RWPE2 (cell line): ENCODE measurements around the gene STARD13.
"Not testable (repeated sequence)": the region's sequence is repeated elsewhere in the genome, so short reads cannot be mapped to it uniquely, and the experiment has no call there.

Experiments used
- ATAC-seq: fragments of 200-7000 bp; cut with Tn5 transposase; 3 replicates; pipeline ENCODE4 v1.9.1; 2021; ENCODE audit warnings: low read depth
- DNase-seq: peaks from one replicate; pipeline ENCODE4 v3.0.0-alpha.2; 2020; ENCODE audit warnings: low spot score
- H3K27ac ChIP-seq: fragments of 450-650 bp; 2 replicates; pipeline ENCODE4 v1.5.1; 2017; ENCODE audit warnings: mild to moderate bottlenecking; ENCODE audit not compliant: poor library complexity, severe bottlenecking
- H3K27me3 ChIP-seq: fragments of 250-450 bp; sonication (Bioruptor Pico); 2 replicates; pipeline ENCODE4 v1.5.1; 2021; ENCODE audit warnings: mild to moderate bottlenecking, moderate library complexity; ENCODE audit not compliant: insufficient read depth, poor library complexity, severe bottlenecking
- H3K36me3 ChIP-seq: fragments of 250-450 bp; sonication (Bioruptor Pico); 2 replicates; pipeline ENCODE4 v1.5.1; 2020; ENCODE audit warnings: low read depth, mild to moderate bottlenecking, moderate library complexity
- H3K4me1 ChIP-seq: fragments of 250-450 bp; sonication (Bioruptor Pico); 2 replicates; pipeline ENCODE4 v1.5.1; 2021; ENCODE audit warnings: mild to moderate bottlenecking, moderate library complexity; ENCODE audit not compliant: insufficient read depth, poor library complexity, severe bottlenecking
- H3K4me3 ChIP-seq: fragments of 250-450 bp; sonication (Bioruptor Pico); 2 replicates; pipeline ENCODE4 v1.5.1; 2021; ENCODE audit warnings: mild to moderate bottlenecking, moderate library complexity; ENCODE audit not compliant: severe bottlenecking
- H3K9me3 ChIP-seq: fragments of 250-450 bp; sonication (Bioruptor Pico); 2 replicates; pipeline ENCODE4 v1.5.1; 2021; ENCODE audit warnings: mild to moderate bottlenecking, moderate library complexity; ENCODE audit not compliant: severe bottlenecking
- TF ChIP-seq, protein P1 (sequence below): fragments of 450-650 bp; IDR thresholded peaks from one replicate; pipeline ENCODE4 v1.5.1; 2017; ENCODE audit warnings: mild to moderate bottlenecking, moderate library complexity; ENCODE audit not compliant: poor library complexity, severe bottlenecking

The STARD13 gene

DNA sequence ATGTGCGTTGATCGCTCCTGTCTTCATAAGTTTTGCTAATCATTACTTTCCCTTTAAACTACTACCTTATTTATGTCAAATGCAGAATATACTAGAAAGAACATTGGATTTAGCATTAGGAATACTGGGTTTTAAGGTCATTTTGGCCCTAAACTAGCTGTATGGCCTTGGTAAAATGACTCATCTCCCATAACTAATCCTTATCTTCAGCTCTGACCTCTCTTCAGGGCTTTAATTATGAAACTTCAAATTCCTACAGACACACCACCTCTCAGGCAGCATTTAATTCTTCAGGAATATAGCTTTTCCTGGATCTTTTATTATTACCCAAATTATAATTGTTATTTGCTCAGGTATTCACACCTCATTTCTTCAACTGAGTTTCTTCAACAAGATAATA lies 121.2 kb downstream of the STARD13 start:
- Histone ChIP-seq H3K27me3 (no peaks in the 10 kb centered on the region), H3K4me3 (no peak overlapping the region), H3K27ac (no peak overlapping the region), H3K9me3 (no peaks in the 10 kb centered on the region), H3K4me1 (peaks cover 10% of the 10 kb centered on the region), H3K36me3 (peaks cover 63% of the 10 kb centered on the region)
- ATAC-seq (no peak), DNase-seq (no peak)
- TF ChIP-seq, protein P1, sequence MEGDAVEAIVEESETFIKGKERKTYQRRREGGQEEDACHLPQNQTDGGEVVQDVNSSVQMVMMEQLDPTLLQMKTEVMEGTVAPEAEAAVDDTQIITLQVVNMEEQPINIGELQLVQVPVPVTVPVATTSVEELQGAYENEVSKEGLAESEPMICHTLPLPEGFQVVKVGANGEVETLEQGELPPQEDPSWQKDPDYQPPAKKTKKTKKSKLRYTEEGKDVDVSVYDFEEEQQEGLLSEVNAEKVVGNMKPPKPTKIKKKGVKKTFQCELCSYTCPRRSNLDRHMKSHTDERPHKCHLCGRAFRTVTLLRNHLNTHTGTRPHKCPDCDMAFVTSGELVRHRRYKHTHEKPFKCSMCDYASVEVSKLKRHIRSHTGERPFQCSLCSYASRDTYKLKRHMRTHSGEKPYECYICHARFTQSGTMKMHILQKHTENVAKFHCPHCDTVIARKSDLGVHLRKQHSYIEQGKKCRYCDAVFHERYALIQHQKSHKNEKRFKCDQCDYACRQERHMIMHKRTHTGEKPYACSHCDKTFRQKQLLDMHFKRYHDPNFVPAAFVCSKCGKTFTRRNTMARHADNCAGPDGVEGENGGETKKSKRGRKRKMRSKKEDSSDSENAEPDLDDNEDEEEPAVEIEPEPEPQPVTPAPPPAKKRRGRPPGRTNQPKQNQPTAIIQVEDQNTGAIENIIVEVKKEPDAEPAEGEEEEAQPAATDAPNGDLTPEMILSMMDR, result no peak

DNA sequence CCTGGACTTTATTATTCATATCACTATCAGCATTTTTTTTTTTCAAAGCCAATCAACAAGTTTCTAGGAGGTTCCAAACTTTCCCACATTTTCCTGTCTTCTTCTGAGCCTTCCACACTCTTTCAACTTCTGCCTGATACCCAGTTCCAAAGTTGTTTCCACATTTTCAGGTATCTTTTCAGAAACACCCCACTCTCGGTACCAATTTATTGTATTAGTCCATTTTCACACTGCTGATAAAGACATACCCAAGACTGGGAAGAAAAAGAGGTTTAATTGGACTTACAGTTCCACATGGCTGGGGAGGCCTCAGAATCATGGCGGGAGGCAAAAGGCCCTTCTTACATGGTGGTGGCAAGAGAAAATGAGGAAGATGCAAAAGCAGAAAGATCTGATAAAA lies 122.8 kb downstream of the STARD13 start:
- ATAC-seq, H3K27ac ChIP-seq, H3K4me3 ChIP-seq, DNase-seq, H3K9me3 ChIP-seq, H3K4me1 ChIP-seq, H3K27me3 ChIP-seq: not testable (repeated sequence)
- peaks cover 66% of the 10 kb centered on the region for H3K36me3 ChIP-seq

DNA sequence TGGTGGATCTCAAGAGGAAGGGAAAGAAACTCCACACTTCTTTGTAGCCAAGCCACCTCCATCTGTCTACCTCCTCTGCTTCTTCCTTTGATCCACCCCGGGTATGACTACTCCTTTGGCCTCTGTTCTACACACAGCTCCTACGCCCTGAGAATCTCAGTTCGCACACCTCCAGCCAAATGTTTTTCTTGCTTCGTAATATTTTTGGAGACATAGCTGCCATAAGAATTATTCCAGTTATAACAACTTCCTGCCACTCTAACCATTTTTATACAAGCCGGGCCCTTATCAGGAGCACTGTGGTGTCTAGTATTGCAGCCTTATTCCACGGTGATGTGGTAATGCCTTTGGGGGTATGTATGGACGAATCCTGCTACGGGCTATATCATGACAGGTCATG lies 126.7 kb downstream of the STARD13 start:
- no peaks in the 10 kb centered on the region for H3K9me3 ChIP-seq
- DNase-seq (no peak), ATAC-seq (no peak)
- no peak overlapping the region for H3K4me3 ChIP-seq
- no peaks in the 10 kb centered on the region for H3K4me1 ChIP-seq
- no peaks in the 10 kb centered on the region for H3K27me3 ChIP-seq
- peaks cover 45% of the 10 kb centered on the region for H3K36me3 ChIP-seq
- H3K27ac ChIP-seq, result no peak overlapping the region
- TF ChIP-seq, protein P1, result no peak

DNA sequence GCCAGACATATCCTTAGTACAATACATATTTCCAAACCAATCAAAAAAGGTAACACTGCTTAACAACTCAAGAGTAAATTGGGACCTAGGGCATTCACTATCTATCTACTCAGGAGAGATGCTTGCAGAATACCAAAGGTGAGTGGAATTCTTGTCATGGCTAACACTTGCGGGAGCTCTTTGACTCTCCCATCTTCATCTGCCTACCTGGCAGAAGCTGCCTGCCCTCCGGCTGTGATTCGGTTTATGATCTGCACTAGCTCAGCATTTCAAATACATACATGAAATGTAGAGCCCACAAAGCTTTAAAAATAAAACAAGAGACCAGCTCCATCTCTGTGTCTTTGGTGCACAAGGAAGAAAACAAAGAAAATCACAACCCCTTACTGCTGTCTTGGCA lies 127.3 kb downstream of the STARD13 start:
- Histone ChIP-seq H3K9me3 (no peaks in the 10 kb centered on the region), H3K27ac (no peak overlapping the region), H3K4me1 (no peaks in the 10 kb centered on the region), H3K36me3 (peaks cover 42% of the 10 kb centered on the region), H3K27me3 (no peaks in the 10 kb centered on the region), H3K4me3 (no peak overlapping the region)
- ATAC-seq (no peak), DNase-seq (no peak)
- TF ChIP-seq, protein P1, result no peak

DNA sequence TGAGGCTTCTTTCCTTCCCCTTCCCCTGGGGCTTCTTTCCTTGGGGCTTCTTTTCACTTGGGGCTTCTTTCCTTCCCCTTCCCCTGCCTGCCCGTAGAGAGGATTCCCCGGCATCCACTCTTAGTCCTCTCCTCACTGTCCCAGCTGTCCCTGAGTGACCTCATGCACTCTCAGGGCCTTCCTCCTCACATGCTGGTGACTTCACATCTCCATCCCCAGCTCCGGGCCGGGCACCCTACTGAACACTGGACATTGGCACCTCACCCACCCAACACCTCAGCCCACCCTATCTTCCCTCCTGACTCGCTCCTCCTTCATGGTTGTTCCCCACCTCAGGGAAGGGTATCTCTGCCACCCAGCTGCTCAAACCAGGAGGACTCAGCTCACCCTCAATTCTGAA lies 130.6 kb downstream of the STARD13 start:
- Histone ChIP-seq H3K4me3 (no peak overlapping the region), H3K27me3 (no peaks in the 10 kb centered on the region), H3K4me1 (no peaks in the 10 kb centered on the region), H3K27ac (no peak overlapping the region), H3K9me3 (no peaks in the 10 kb centered on the region), H3K36me3 (peaks cover 28% of the 10 kb centered on the region)
- DNase-seq (no peak), ATAC-seq (no peak)
- TF ChIP-seq, protein P1, result no peak
